Measurements from ENCODE around the gene MAP3K13.

Gene MAP3K13

GRCh38 chr3:185532901-185533300, 170.0 kb downstream of the MAP3K13 start:
- no peak overlapping the region for H3K9ac ChIP-seq
- H3K27ac ChIP-seq: no peak overlapping the region
- no peaks in the 10 kb centered on the region for H3K36me3 ChIP-seq (ENCODE audit: insufficient read depth)
- H3K79me2 ChIP-seq (ENCODE audit: insufficient read depth, low read depth): no peaks in the 10 kb centered on the region
- H3K27me3 ChIP-seq (ENCODE audit: insufficient read depth, low read depth): no peaks in the 10 kb centered on the region
- no peak for TF ChIP-seq CTCF (conservative IDR thresholded peaks at IDR 0.05; ENCODE audit: low read depth, low read length)
- no peak overlapping the region for H3K4me3 ChIP-seq (IDR thresholded peaks at IDR 0.05; ENCODE audit: insufficient read depth, low read depth, low read length)
- peaks cover 13% of the 10 kb centered on the region for H3K4me1 ChIP-seq (ENCODE audit: low read depth, poor library complexity, severe bottlenecking)
- H4K20me1 ChIP-seq (ENCODE audit: insufficient read depth): no peaks in the 10 kb centered on the region
- H2AFZ ChIP-seq (ENCODE audit: low read depth): no peak overlapping the region
- no peak overlapping the region for H3K4me2 ChIP-seq

- TF ChIP-seq CTCF (conservative IDR thresholded peaks at IDR 0.05; ENCODE audit: low read depth, low read length): no peak
- no peaks in the 10 kb centered on the region for H4K20me1 ChIP-seq (ENCODE audit: insufficient read depth)
- no peak overlapping the region for H3K4me2 ChIP-seq
- no peaks in the 10 kb centered on the region for H3K79me2 ChIP-seq (ENCODE audit: insufficient read depth, low read depth)
- no peaks in the 10 kb centered on the region for H3K27me3 ChIP-seq (ENCODE audit: insufficient read depth, low read depth)
- H3K4me1 ChIP-seq (ENCODE audit: low read depth, poor library complexity, severe bottlenecking): peaks cover 17% of the 10 kb centered on the region
- H3K27ac ChIP-seq: no peak overlapping the region
- no peak overlapping the region for H2AFZ ChIP-seq (ENCODE audit: low read depth)
- H3K9ac ChIP-seq: no peak overlapping the region
- H3K4me3 ChIP-seq (IDR thresholded peaks at IDR 0.05; ENCODE audit: insufficient read depth, low read depth, low read length): no peak overlapping the region
- H3K36me3 ChIP-seq (ENCODE audit: insufficient read depth): no peaks in the 10 kb centered on the region
Measured at GRCh38 chr3:185534511-185534910, 171.6 kb downstream of the MAP3K13 start.

- no peaks in the 10 kb centered on the region for H3K36me3 ChIP-seq (ENCODE audit: insufficient read depth)
- no peaks in the 10 kb centered on the region for H3K79me2 ChIP-seq (ENCODE audit: insufficient read depth, low read depth)
- H2AFZ ChIP-seq (ENCODE audit: low read depth): peak overlapping the region; percentile 74
- no peak for TF ChIP-seq CTCF (conservative IDR thresholded peaks at IDR 0.05; ENCODE audit: low read depth, low read length)
- H3K27me3 ChIP-seq (ENCODE audit: insufficient read depth, low read depth): no peaks in the 10 kb centered on the region
- peaks cover 17% of the 10 kb centered on the region for H3K4me1 ChIP-seq (ENCODE audit: low read depth, poor library complexity, severe bottlenecking)
- H3K4me2 ChIP-seq: peak overlapping the region; percentile 33; the same call in 1 of the 2 replicates
- no peak overlapping the region for H3K9ac ChIP-seq
- H3K4me3 ChIP-seq (IDR thresholded peaks at IDR 0.05; ENCODE audit: insufficient read depth, low read depth, low read length): no peak overlapping the region
- peak overlapping the region; percentile 18; the same call in 1 of the 2 replicates for H3K27ac ChIP-seq
- H4K20me1 ChIP-seq (ENCODE audit: insufficient read depth): no peaks in the 10 kb centered on the region
Measured at GRCh38 chr3:185537369-185537970, 174.5 kb downstream of the MAP3K13 start.
